Activated CD8-positive, alpha-beta memory T cell treated with anti-CD3 and anti-CD28 coated beads, Interleukin-2, amount 10 ng/mL, durations not matched to agents 7 days and 5 days (primary cell): ENCODE measurements around the gene ASB8. TPM values are rescaled to one million over a fixed set of nuclear protein-coding genes. Genes with fewer than 3 reads are reported as not detected.

Source experiments
- ATAC-seq: fragments of 150-1000 bp; cut with Tn5 transposase; one replicate; pipeline ENCODE4 v1.10.0; 2021; ENCODE audit warnings: moderate library complexity
- CTCF ChIA-PET: fragments of 350-600 bp; sonication (Branson Sonifier 250); formaldehyde crosslinking; loops from one replicate; lab custom pipeline; 2021; ENCODE audit warnings: antibody characterized with exemption; lab: Charles Lee
- DNase-seq: peaks from one replicate; pipeline ENCODE4 v3.0.0-alpha.2; 2020
- H3K27ac Mint-ChIP-seq: one replicate; pipeline ENCODE4 v1.8.0; 2021; ENCODE audit warnings: mild to moderate bottlenecking, mixed read lengths
- H3K27me3 Mint-ChIP-seq: one replicate; pipeline ENCODE4 v1.8.0; 2021; ENCODE audit warnings: mixed read lengths
- H3K36me3 Mint-ChIP-seq: one replicate; pipeline ENCODE4 v1.8.0; 2021; ENCODE audit warnings: mild to moderate bottlenecking, mixed read lengths
- H3K4me1 Mint-ChIP-seq: one replicate; pipeline ENCODE4 v1.8.0; 2021; ENCODE audit warnings: mixed read lengths
- H3K4me3 Mint-ChIP-seq: one replicate; pipeline ENCODE4 v1.8.0; 2021; ENCODE audit warnings: mild to moderate bottlenecking, moderate library complexity, mixed read lengths
- H3K9me3 Mint-ChIP-seq: one replicate; pipeline ENCODE4 v1.8.0; 2022; ENCODE audit warnings: low read depth, mixed read lengths
- microRNA-seq: library from miRNA; unstranded; fragments of <30 nt; microRNA quantifications from one replicate; pipeline ENCODE4 v1.2.0, GENCODE V29; 2022
- total RNA-seq, 2 experiments: library from RNA; stranded (reverse); gene quantifications; one replicate each; pipeline ENCODE4 v1.2.3, GENCODE V29; 2021

ASB8 gene
- total RNA-seq, 2 experiments from 2014 or later, result 40.2 to 43.1 TPM

- CTCF ChIA-PET, result interaction anchor here (0.7 to 3.3 kb wide), 9 partner anchors 14 to 77 kb away, joined by 3 to 13 read pairs (median 3); partner anchors contain the start of genes ASB8, CCDC184 and PFKM
- DNase-seq (peak; percentile 93), ATAC-seq (peak; percentile 84)
- Mint-ChIP-seq H3K4me3 (peak within 1 kb of the TSS; percentile 89), H3K4me1 (peaks cover 57% of the 10 kb centered on the region), H3K36me3 (peaks cover 6% of the 10 kb centered on the region), H3K27me3 (no peaks in the 10 kb centered on the region), H3K9me3 (no peaks in the 10 kb centered on the region), H3K27ac (peak within 1 kb of the TSS; percentile 86)
Observed at GRCh38 chr12:48105867-48106680, 51.2 kb downstream of the ASB8 start, which contains the start of gene SENP1. SENP1 (minus strand) TSS chr12:48106079; CDS start chr12:48101472, 4,607 bp downstream.

- Mint-ChIP-seq H3K36me3 (peaks cover 6% of the 10 kb centered on the region), H3K4me1 (peaks cover 57% of the 10 kb centered on the region), H3K9me3 (no peaks in the 10 kb centered on the region), H3K27me3 (no peaks in the 10 kb centered on the region), H3K27ac (peak overlapping the region; percentile 86), H3K4me3 (peak overlapping the region; percentile 89)
- ATAC-seq (peak; percentile 35), DNase-seq (no peak)
- CTCF ChIA-PET, result interaction anchor here (0.7 to 3.3 kb wide), 8 partner anchors 14 to 78 kb away, joined by 3 to 13 read pairs (median 3); partner anchors contain the start of genes ASB8 and CCDC184
Observed at GRCh38 chr12:48105321-48105866, 51.9 kb downstream of the ASB8 start.

GRCh38 chr12:48104531-48104930 is 52.8 kb downstream of the ASB8 start:
- ATAC-seq, result no peak
- DNase-seq, result no peak
- H3K27ac Mint-ChIP-seq, result peak overlapping the region; percentile 86
- H3K36me3 Mint-ChIP-seq, result peaks cover 8% of the 10 kb centered on the region
- peak overlapping the region; percentile 89 for H3K4me3 Mint-ChIP-seq
- H3K9me3 Mint-ChIP-seq, result no peaks in the 10 kb centered on the region
- H3K27me3 Mint-ChIP-seq, result no peaks in the 10 kb centered on the region
- peaks cover 51% of the 10 kb centered on the region for H3K4me1 Mint-ChIP-seq
- CTCF ChIA-PET, result interaction anchor here (1.2 to 3.3 kb wide), 3 partner anchors 45 to 79 kb away, joined by 3 to 13 read pairs (median 3); partner anchors contain the start of gene CCDC184

Small RNAs within 50 kb of the gene (microRNA-seq; reads per million reads assigned to microRNA genes)
- not detected for gene MIR6505

Other genes with a start within 250 kb of the ASB8 start
- gene TMEM106C, start 193.9 kb downstream of the ASB8 start, total RNA-seq, result 100 to 1,000 TPM; 162 to 174 TPM
- gene COL2A1, start 153.0 kb downstream of the ASB8 start, total RNA-seq, result under 1 TPM in 1 of 2 experiments, not detected in 1; 0.33 TPM
- gene SENP1, start 51.4 kb downstream of the ASB8 start, total RNA-seq, result 10 to 100 TPM; 41.3 to 54.8 TPM
- 10 to 100 TPM; 25.0 to 28.3 TPM for gene PFKM, start 38.2 kb downstream of the ASB8 start, total RNA-seq
- under 1 TPM; 0.32 to 0.63 TPM for gene CCDC184, start 26.1 kb upstream of the ASB8 start, total RNA-seq
- gene OR10AD1, start 45.8 kb upstream of the ASB8 start, total RNA-seq, result not detected
- gene ZNF641, start 193.4 kb upstream of the ASB8 start, total RNA-seq, result 10 to 100 TPM; 12.6 to 16.2 TPM